HG03439 (cell line): ENCODE results near the gene EED.
A peak's percentile ranks its signal among the peaks of the same experiment; 100 is the strongest.
"Not testable (repeated sequence)": the region's sequence is repeated elsewhere in the genome, so short reads cannot be mapped to it uniquely, and the experiment has no call there.

Source experiments
- ATAC-seq: cut with Tn5 transposase; IDR thresholded peaks from one replicate; pipeline ENCODE4 v1.9.1; 2021; ENCODE audit warnings: mild to moderate bottlenecking, moderate library complexity; ENCODE audit not compliant: unreplicated experiment

Gene EED

DNA sequence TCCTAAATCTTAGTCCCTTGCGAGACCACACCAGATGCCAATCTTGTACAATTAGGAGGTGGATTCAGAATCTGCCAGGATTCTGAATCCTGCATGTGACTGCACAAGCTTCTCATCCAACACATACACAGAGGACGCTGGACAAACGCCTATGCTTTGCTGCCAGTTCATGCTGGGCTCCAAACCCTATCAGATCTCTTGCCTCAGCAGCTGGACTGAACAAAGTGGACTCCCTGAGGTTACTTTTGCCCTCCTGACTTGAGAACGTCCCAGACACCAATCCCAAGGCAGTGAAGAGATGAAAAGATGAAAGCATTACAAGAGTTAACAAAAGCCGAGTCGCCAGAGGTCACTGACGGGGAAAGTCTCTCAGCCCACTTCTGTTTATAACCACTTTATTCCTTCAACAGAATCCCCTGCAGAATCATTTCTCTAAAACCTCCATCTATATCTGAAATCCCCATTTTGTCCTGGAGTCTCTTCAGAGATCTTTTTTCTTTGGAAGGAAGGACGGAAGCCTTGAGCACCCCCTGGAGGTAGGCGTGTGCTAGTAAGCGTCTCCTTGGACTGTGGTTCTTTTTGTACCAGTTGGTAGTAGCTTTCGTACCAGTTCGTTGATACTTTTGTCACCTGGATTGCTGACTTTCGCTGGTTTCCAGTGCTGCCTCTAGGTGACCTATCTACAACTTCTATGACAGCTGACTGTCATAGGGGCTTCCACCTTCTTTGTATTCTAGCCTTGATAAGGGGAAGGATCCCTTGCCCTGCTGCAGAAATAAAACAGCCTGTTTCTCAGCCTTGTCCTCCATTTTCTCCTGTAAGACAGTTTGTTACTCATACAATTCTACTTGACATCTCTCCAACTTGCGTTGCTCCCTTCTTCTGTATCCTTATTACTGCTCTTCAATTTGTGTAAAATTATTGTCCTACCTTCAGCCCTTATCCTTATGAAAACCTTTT is 26.1 kb upstream of the EED start:
- peak; percentile 60 for ATAC-seq

DNA sequence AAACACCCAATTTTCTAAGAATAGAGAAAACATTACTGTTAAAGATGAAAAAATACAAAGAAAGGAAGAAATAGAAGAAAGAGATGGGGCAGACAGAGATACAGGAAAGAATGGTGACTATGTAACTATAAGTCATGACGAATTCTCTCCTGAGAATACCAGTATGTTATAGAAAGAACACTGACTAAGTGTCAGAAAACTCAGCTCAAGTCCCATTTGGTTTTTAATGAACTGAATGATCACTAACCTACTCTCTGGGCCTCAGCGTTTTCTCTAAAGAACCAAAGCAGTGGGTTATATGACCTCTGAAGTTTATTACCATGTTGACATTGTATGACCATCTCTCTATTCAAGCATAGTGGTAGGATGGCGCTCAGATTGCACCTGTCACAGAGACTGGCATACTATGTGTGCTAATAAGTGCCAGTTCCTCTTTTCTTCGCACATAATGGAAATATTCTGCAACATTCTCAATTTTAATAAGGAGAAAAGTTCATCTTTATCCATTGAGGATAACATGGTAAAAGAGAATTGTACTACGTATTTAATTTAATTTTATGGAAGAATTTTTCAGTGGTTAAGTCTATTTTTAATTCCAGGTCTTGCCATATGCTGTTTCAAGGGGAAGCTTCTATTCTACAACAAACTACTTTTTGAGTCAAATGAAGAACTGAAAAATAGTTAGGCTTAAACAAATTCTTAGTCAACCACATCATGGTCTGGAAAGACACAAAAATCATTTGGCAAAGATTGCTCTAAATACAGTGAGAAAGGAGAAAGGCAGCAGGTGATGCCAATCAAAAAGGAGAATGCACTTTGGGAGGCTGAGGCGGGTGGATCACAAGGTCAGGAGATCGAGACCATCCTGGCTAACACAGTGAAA is 25.0 kb upstream of the EED start:
- ATAC-seq, result peak; percentile 67

DNA sequence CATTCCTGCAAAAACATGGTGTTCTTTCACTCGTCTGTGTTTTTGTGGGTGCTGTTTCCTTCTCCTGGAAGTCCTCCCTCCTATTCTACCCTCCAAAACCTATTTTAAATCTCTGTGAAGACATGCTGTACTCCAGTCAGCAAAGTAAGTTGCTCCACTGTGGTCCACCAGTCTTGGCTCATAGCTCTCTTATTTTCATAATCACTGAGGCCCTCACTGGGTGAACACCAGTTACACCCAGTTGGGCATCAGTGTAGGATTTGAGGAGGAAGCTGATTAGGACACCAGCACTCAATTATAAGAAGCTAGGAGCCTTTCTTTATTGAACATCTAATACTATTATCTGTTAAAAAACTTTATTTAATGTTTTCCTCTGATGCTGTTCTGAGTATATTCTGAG is 23.9 kb upstream of the EED start:
- ATAC-seq, result no peak

DNA sequence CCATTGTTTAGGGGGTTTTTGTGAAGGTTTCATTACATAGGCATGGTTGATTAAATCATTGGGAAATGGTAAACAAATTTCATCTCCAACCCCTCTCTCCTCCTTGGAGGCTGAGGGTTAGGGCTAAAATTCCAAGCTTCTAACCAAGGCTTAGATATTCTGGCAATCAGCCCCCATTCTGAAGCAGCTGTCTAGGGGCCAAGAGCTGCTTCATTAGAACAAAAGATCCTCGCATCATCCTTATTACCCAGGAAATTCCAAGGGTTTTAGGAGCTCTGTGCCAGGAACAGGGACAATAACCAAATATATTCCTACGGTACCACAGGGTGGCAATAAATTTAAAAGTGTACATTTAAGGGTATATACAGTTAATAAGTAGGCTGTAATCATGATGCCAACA is 22.5 kb upstream of the EED start:
- no peak for ATAC-seq

DNA sequence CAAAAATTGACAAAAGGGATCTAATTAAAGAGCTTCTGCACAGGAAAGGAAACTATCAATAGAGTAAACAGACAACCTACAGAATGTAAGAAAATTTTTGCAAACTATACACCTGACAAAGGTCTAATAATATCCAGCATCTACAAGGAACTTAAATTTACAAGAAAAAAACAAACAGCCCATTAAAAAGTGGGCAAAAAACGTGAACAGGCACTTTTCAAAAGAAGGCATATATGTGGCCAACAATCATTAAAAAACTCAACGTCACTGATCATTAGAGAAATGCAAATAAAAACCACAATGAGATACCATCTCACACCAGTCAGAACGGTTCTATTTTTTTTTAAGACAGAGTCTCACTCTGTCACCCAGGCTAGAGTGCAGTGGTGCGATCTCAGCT is 20.0 kb upstream of the EED start:
- not testable (repeated sequence) for ATAC-seq

DNA sequence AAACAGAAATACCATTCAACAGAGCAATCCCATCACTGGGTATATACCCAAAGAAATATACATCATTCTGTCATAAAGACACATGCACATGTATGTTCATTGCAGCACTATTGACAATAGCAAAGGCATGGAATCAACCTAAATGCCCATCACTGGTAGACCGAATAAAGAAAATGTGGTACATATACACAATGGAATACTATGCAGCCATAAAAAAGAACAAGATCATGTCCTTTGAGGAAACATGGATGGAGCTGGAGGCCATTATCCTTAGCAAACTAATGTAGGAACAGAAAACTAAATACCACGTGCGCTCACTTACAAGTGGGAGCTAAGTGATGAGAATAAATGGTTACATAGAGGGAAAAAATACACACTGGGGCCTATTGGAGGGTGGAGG is 19.2 kb upstream of the EED start:
- not testable (repeated sequence) for ATAC-seq

DNA sequence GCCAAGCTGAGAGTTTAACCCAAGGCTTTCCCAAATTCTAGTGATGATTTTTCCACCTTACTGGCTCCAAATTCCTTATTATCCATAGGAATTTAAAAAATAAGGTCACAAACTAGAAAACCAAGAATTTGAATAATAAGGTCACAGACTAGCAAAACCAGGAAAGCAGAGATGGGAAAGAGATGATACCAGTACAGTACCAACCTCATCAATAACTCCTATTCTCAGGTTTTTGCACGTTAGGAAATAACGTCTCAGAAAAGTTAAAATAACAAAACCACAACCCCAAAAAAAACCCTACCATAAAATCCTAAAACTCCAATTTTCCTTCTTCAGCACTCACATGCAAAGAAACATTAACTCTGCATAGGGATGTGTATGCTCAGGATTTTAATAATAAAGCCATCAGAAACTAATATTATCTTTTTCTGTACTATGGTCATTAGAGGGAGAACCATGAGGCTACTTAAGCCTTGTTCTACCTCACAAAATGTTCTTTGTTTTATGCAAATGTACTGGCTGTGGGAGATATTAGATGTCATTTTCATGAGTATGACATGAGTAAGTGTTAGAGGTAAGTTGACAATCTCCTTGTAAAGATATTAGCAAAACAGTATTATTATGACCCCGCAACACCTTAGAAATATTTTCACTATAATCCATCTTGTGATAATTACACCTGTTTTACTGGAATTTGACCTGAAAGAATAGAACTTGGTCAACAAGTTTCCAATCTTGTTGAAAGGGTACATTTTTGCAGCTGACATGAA is 16.1 kb upstream of the EED start:
- no peak for ATAC-seq

DNA sequence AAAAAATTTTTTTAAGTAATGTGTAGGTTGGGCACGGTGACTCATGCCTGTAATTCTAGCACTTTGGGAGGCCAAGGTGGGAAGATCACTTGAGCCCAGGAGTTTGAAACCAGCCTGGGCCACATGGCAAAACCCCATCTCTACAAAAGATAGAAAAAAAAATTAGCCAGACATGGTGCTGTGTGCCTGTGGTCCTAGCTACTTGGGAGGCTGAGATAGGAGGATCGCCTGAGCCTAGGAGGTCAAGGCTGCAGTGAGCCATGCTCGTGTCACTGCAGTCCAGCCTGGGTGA is 15.6 kb upstream of the EED start:
- not testable (repeated sequence) for ATAC-seq

DNA sequence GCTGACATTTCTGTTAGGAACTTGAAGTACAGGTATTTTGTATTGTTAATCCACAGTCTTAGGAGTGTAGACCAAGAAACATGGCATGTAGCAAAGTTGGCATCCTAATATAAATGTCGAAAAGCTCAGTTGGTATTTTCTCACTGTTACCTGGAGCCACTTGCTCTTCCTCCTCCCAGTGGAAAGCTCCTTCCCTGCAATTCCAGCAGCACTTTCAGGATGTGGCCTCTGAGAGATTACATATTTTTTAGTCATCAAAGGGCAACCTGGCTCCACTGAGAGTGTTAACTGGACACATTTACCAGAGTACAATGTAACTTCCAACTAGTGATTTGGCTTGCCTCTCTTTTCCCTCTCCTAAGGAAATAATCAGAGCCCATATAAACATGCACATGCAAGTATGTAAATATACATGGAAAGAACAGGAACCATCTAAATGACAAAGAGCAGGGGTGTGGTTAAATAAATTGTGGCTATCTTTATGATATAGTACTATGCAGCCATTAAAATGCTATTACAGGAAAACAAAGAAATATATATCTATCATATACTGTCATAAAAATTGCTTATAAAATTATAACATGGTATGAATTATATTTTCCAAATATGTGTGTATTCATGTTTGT is 14.3 kb upstream of the EED start:
- ATAC-seq, result no peak

DNA sequence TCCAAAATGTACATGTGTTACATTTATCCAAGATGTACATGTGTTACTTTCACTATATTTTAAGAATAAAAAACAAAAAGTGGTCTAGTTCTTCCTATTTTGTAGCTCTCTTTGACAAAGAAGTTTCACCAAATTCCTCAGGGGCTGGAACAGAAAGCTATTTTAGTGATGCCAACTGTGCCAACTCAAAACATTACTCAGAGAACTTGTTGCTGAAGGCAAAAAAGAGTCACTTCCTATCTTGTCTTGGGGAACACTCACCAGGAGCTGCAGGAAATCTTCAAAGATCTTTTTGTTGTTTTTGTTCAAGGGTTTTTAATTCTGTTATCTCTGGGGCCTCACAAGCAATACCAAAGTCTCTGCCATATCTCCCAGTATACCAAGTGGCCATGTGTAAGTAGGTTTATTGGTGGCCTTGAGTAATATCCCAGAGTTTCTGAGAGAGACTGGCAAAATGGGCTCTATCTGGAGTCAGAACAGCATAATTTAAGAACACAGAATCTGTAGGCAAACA is 13.6 kb upstream of the EED start:
- ATAC-seq, result no peak

DNA sequence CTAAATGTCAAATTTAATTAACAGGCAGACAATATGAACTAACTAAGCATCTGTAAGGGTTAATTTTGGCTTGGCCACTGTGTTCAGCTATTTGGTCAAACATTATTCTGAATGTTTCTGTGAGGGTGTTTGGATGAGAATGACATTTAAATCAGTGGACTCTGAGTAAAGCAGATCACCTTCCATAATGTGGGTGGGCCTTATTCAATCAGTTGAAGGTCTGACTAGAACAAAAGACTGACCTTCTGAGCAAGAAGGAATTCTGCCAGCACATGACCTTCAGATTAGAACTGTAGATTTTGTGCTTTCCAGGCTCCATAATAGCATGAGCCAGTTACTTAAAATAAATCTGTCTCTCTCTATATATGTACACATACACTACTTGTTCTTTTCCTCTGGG is 12.0 kb upstream of the EED start:
- ATAC-seq, result no peak

DNA sequence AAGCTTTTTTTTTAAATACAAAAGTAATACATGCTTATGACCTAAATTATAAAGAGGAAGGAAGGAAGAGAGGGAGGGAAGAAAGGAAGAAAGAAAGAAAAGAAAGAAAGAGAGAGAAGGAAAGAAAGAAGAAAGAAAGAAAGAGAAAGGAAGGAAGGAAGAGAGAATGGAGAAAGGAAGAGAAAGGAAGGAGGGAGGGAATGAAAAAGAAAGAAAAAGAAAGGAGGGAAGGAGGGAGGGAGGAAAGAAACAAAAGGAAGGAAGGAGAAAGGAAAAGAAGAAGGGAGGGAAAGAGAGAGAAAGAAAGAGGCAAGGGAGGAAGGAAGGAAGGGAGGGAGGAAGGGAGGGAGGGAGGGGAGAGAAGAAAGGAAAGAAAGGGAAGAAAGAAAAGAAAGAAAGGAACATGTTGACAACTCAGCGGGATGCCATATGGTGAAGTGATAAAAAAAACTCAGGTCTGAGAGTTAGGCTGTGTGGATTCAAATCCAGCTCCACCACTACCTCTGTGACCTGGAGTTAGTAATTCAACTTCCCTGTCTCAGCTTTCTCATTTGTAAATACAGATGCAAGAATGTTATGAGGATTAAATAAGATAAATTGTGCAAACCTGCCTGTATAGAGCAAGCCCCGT is 9.6 kb upstream of the EED start:
- ATAC-seq, result no peak

DNA sequence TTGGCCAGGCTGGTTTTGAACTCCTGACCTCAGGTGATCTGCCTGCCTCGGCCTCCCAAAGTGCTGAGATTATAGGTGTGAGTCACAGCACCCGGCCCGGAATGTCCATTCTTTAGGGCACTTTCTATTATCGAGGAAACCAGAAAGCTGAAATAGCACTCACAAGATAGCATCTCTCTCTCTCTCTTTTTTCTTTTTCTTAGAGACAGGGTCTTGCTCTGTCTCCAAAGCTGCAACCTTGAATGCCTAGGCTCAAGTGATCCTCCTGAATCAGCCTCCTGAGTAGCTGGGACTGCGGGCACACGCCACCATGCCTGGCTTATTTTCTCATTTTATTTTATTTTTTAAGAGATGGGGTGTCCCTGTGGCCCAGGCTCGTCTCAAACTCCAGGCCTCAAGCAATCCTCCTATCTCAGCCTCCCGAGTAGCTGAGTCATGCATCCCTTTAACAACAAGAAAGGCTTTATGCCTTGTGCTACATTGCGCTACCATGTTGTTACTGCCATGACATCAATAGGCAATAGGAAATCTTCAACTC is 7.2 kb upstream of the EED start:
- ATAC-seq, result no peak

DNA sequence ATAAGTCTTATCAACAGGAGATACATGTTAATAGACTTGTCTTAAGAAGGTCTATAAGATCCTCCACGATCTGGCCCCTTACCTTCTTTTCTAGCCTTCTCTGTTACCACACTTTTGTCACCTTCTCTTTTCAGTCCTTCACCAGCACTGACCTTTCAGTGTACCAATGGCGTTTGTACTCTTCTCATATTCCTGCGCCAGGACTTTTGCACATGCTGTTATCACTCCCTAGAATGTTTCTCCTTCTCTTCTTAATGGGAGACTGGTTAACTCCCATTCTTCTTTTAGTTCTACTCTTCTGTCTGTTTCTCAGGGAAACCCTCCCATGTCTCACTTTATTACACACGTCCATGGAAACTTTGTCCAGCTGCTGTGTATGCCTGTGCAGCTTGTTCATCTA is 4.4 kb upstream of the EED start:
- no peak for ATAC-seq

DNA sequence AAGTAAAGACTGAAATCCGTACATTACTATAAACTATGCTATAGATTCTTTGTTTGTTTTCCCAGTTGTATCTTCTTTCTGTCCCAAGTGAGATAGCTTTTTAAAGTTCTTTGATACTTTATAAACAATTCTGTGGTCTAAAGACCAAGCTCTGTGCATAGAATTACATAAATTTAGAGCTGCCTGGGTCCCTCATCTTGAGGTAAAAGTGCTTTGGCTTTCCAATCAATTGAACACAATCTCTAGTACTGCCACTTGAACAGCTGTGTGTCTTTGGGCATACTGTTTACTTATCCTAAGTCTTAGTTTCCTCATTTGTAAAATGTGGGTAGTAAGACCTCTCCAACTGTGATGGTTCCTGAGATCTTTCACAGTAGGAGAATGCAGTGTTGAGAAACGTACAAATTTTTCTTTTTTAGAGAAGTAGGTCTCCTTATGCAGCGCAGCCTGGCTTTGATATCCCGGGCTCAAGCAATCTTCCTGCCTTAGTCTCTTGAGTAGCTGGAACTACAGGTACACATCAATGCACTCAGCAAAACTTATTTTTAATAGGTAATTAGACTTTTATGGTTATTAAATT is 2.5 kb upstream of the EED start:
- ATAC-seq, result no peak

DNA sequence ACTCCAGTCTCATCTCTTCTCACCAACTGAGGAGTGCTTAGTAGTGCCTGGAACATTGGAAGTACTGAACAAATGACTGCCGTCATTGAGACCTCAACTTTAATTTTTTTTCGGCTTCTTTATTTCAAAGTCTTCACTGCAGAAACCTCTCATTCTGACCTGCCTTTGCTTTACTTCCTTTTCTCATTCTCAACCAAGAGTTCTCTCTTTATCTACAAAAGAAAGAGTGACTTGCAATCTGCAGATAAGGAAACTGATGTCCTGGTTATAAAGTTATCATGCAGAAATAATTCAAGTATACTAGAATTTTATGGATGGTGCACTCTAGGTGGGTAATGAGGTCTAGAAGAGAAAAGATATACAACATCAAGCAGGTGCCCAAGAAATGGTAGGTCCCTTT is 1.2 kb upstream of the EED start:
- no peak for ATAC-seq

DNA sequence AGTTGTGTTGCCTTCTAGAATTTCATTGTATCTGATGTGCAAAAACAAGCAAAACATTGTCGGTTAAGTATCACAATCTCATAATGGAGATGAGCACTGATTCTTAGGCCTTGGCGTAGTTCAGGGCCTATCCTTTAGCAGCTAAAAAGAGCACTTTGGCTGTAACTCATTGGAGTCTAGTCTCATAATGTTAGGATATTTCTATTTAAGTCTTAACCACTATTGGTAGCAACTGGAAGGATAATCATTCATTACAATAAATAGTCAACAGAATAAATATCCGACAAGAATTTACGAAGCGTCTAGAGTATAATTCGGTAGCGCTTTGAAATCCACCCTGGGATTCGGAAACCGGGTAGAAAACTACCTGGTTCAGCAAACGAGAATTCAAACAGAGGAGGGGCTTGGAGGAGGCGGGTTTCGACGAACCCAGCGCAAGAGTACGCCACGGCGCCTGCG is 461 bp upstream of the EED start:
- ATAC-seq, result peak; percentile 73

DNA sequence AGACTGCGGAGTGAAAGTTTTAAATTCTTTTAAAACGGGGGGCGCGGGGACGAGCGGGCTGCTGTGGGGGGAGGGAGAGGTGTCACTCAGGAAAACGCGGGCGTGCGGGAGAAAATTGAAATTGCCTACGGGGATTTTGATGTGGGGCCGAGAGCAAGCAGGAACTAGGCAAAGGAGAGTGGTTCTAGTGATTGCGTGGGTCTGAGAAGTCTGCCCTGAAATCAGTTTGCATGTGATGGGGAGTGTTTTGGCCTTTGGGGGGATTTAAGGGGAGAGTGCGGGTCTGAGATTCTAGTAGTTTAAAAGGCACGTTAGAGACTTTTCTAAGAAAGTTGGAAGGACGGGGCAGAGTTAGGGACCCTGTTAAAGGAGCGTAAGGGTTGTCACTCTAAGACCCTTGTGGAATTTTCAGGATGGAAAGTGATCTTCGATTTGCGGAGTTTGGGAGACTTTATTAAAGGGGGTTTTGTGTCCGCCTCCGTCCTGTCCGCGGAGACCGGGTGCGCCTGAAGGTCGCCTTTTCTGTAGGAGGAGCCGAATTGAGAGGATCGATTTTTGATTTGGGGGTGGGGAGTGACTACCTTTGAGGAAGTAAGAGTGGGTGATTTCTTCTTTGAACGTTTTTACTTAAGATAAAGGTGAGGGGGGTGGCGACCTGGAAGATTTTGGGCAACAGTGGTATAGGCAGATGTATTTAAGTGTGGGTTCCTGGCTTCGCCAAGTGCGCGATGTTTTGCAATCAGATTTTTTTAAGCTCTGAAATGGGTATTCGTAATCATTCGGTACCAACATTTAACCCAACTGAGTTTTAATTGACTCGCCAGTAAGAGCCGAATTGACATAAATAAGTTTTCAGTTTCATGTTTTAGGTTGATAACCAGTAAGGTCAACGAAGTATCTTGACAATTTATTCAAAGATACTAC is 1.1 kb downstream of the EED start:
- ATAC-seq, result no peak
